ENCODE data around the gene FDXACB1.

The FDXACB1 gene

DNA sequence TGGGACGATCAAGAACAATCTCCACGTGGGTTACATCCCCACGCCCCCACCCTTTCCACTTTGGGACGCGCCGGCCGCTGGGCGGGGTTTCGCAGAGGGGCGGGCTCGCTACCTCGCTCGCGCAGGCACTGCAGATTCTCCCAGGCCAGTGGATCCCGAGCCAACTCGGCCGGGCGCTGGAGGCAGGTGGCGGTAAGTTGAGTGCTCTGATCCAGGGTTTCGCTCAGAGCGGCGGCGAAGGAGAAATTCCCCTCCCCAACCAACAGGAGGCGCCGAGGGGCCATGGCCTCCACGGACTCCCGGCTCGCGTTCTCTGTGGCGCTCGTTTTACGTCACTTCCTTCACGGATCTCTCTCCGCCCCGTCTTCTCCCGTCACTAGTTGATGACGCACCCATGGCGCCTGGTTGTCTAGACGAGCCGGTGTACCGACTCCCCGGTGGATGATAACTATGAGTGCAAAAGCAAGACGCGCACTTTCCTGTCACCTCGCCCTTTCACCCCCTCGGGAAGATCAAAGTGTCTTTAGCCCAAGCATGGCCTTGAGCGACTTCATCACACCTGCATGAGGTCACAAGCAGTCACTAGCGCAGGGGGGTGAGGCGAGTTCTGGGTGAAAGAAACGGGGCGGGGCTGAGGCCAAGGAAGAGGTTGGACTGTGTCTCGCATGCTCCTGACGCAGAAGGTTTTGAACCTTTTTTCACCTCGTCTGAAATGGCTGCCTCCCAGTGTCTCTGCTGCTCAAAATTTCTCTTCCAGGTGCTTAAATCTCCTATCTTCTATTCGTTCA, at the start of gene FDXACB1, which contains the start of gene CFAP68:
TSS of gene FDXACB1 (minus strand) at position 317 of the 788 bp plus-strand sequence. CDS start at position 284, 33 bp downstream.
TSS of gene CFAP68 (plus strand) at position 693 of the 788 bp plus-strand sequence. CDS start at position 713, 20 bp downstream.
- peak; percentile 100 for DNase-seq

DNA sequence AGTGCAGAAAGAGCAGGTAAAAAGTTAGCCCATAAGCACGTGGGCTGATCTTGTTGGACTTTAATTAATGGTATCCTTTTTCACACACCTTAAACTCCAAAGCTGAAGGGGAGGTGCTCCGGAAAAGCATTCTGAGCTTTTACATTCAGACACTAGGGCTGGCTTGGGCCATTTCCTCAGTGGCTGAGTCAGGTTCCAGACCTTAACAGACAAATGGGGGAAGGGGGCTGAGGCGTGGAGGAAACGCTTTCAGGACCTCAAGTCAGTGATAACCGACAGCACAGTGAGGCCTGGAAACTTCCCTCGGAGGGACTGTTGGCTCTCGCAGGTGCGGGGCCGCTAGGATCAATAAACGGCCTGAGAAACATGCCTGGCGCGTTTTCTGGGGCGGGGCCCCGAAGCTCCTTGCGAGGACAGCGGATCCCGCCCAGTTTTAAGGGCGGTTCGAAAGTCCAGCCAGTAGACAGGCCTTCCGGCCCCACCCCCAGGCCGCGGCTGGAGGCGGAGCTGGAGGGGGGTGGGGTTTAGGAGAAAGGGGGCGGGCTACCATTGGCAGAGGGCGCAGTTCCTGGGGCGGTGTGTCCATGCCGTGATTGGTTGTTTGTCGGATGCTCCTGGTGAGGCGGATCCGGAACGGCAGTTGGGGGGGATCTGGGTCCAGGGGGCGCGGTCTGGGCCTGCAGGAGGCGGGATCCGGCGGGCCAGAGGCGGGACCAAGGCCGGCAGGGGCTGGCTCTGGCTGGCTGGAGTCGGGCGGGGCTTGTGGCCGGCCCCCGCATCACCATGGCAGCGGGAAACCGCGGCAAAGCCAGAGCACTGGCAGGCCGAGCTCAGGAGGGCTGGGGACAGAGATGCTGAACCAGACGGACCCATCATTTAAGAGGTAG, 47.8 kb upstream of the FDXACB1 start:
- peak; percentile 100 for DNase-seq

DNA sequence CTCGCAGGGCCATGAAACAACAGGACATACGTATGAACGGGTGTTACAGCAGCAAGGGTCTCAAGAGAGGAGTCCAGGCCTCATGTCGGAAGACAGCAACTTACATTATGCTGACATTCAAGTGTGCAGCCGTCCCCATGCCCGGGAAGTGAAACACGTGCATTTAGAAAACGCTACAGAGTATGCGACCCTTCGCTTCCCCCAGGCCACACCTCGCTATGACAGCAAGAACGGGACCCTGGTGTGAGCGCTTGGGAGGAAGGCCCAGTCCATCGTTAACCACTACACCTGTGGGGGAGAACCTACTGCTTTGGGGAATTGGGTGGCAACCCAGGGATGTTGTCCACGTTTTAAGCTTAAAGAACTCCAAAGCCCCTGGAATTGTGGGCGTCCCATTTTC, 47.0 kb upstream of the FDXACB1 start:
- no peak for DNase-seq

GRCh38 chr11:111923951-111924350, 45.0 kb upstream of the FDXACB1 start:
- DNase-seq, result peak; percentile 55

DNA sequence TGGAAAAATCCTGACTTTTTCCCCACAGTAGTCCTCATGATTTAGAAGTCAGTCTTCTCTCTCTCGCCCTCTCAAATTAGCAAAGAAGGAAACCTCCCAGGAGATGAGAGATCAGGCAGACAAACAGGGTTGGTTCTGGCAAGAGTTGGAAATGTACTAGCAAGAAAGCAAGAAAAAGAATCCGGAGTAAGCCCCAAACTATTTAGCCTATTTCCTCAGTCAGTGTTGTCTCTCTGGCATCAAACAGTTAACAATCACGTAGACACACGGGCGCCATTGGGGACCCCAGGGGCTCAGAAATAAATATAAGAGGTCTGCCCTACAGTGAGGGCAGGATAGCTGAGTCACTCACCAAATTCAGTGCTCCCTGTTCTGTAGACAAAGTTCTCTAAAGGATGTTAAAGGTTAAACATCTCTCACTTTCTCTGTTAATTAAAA, 44.4 kb upstream of the FDXACB1 start:
- DNase-seq, result peak; percentile 66

DNA sequence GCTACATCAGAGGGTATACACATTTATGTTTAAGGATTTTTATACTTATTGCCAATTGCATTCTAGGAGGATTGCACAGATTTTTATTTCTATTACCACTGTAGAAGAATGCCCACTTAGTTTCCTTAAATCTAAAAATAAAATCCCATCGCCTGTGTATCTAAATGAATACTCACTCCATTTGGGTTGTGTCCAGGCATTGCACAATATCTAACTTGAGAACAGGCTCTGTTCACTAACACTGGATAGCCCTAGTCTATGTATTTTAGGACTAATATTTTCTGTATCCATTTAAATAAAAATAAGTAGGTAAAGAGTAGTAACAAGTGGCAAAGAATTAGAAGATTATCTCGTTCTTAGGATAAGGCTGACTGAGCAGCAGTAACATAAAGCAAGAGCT, 43.8 kb upstream of the FDXACB1 start:
- peak; percentile 41 for DNase-seq

DNA sequence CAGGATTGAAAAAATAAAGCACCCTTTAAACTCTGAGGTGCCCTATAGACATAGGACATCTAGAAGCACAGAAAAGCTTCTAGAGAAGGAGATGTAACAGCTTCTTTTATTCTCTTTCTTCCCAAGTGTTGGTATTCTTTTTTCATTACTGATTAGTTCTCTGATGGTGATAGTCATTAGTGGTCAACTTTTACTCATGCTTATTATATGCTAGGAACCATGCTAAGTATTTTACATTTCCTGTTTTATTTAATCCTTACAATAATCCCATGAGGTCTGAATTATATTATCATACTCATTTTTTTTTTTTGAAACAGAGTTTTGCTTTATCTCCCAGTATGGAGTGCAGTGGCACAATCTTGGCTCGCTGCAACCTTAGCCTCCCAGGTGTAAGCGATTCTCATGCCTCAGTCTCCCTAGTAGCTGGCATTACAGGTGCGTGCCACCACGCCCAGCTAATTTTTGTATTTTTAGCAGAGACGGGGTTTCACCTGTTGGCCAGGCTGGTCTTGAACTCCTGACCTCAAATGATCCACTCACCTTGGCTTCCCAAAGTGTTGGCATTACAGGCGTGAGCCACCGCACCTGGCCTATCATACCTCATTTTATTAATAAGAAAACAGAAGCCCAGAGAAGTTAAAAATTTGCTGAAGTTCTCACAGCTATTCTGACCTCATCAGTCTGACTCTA, 42.7 kb upstream of the FDXACB1 start:
- DNase-seq, result no peak

DNA sequence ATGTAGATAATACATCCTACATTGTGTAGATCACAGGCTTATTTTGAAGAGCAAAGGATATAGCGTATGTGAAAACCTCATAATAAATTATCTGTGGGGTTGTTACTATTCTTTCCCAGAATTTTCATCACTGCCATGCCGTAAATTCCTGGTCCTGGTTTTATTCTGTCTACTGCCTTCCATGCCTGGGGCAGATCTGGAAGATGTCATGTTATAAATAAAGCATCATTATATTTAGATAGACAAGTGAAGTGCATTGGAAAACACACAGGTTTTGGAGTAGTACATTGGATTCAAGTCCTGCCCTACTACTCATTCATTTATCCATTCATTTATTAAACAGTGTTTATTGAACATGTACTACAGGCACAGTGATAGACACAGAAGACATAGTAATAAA, 41.9 kb upstream of the FDXACB1 start:
- DNase-seq, result no peak

GRCh38 chr11:111918390-111919256, 39.7 kb upstream of the FDXACB1 start, which contains the start of gene C11orf52:
Gene C11orf52, plus strand, starts transcription at chr11:111918913. Its CDS starts 60 bp downstream, at chr11:111918973.
- peak; percentile 98 for DNase-seq

- no peak for DNase-seq
These were observed 38.8 kb upstream of the FDXACB1 start for GRCh38 chr11:111917788-111918187.

GRCh38 chr11:111917312-111917711, 38.3 kb upstream of the FDXACB1 start:
- no peak for DNase-seq

- DNase-seq, result no peak
These were observed 37.8 kb upstream of the FDXACB1 start for GRCh38 chr11:111916768-111917167.

GRCh38 chr11:111913997-111914396, 35.0 kb upstream of the FDXACB1 start:
- DNase-seq, result peak; percentile 91

DNA sequence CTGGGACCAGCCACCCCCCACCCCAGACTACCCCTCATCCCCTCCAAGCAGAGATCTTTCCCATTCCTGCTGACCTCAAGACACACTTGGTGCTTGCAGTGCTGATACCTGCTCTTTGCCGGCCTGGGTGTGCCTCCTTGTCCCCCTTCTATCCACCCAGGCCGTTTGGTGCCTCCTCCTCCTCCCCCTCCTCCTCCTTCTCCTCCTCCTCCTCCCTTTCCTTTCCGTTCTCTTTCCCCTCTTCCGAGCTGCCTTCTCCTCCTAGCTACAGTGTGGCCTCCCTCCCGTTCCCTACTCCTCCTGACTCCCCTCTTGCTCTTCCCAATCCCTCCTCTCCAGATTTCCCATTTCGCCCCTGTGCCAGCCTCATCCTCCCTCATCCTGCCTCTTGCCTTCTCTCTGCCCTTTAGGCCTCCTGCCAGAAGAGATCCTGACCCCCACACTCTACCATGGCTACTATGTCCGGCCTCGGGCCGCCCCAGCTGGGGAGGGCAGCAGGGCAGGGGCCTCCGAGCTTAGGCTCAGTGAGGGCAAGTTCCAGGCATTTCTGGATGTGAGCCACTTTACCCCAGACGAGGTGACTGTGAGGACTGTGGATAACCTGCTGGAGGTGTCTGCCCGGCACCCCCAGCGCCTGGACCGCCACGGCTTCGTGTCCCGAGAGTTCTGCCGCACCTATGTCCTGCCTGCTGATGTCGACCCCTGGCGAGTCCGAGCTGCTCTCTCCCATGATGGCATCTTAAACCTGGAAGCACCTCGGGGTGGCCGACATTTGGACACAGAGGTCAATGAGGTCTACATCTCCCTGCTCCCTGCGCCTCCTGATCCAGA, 34.3 kb upstream of the FDXACB1 start:
- DNase-seq, result no peak

- no peak for DNase-seq
These were observed 33.6 kb upstream of the FDXACB1 start, which contains the start of gene HSPB2 for GRCh38 chr11:111912535-111912934. Gene HSPB2, plus strand, starts transcription at chr11:111912734. Its CDS starts 96 bp downstream, at chr11:111912830.

GRCh38 chr11:111911563-111912401, 32.8 kb upstream of the FDXACB1 start, which contains the start of gene CRYAB:
Gene CRYAB, minus strand, starts transcription at chr11:111911770. Its CDS starts 46 bp downstream, at chr11:111911724.
- DNase-seq, result no peak

DNA sequence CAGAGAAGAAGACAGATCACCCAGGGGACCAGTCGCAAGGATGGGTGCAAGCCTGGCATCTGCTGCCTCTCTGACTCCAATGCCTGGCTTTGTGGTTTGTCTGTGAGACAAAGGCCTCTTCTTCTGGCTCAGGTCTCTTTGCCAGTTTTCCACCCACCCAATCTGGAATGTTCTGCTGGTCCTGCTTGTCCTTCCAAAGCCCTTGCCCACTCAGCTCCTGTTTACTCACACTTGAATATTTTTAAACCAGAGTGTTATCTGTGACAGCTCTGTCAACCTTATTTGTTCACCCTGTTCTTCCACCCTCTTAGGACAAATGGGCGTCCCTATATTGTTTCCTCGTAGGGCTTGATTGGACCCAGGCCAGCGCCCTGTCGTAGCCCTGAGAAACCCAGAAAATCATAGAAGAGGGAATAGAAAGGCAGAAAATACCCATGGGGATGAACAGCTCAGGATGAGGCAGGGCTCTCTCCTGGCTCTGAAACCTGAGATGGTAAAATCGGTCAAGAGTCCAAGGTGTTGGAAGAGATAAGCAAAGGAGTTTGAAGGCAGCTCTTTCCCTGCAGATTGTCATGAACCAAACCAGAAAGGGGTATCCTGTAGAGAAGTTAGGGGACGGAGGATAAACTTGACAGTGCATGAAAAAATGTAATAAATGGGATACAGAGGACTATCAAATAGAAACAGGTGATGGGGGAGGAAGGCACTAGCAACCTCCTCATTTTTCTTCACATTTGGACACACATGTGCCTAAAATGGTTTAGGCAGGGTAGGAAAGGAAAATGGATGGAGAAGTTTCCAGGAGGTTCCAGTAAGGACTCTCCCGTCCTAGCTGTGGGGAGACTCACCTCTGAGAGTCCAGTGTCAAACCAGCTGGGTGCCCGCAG, 32.0 kb upstream of the FDXACB1 start:
- peak; percentile 13 for DNase-seq

DNA sequence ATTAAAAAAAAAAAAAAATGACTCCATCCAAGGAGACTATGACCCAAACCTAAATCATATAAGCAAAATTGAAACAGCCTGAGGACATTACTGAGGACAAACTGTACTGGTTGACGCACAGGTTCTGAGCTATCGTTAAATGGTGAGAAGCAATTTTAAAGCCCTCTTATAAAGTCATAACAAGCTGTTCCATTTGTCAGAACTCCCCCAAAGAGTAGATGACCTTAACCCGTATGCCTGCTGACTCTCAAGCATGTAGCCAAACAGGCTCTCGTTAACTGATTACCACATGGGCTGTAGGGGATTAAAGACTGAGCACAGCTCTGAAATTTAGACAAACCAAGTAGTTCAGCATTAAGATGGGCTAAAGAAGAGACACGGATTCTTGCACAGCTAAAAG, 30.4 kb upstream of the FDXACB1 start:
- no peak for DNase-seq

Data from NCI-H69 (cell line).